WI38 (cell line): Measurements from ENCODE around the gene RBMY1J.
"Not testable (repeated sequence)": the region's sequence is repeated elsewhere in the genome, so short reads cannot be mapped to it uniquely, and the experiment has no call there.

Experiments used
- H3K4me3 ChIP-seq: 2 replicates; pipeline ENCODE4 v1.5.1; 2011; ENCODE audit warnings: low read depth, mild to moderate bottlenecking, control low read depth, low read length
- TF ChIP-seq, protein P1 (sequence below): IDR thresholded peaks from 2 replicates; pipeline ENCODE4 v1.5.1; 2012; ENCODE audit warnings: low read depth, mild to moderate bottlenecking, control low read depth, low read length

Gene RBMY1J

DNA sequence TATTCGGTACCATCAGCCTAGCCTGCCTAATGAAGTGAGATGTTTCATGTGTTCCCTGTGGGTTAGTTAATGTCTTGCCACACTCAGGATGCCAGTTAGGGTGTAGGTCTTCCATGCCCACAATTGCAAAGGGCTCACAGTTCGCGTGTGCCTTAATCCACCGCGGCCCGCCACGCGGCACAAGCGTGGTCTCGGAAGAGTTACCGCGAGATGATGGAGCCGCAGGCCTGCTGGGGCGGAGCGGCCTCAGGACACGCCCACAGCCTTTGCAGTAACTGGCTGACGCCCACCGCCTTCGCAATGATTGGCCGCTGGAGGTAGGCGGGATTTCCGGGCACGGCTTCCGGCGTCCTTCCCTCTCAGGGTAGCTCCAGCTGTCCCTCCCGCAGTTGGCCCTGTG is at the start of gene RBMY1J:
Gene RBMY1J (plus strand): TSS at position 301 of the 400 bp plus-strand sequence. CDS start 2,038 bp downstream, outside the sequence.
- not testable (repeated sequence) for H3K4me3 ChIP-seq

DNA sequence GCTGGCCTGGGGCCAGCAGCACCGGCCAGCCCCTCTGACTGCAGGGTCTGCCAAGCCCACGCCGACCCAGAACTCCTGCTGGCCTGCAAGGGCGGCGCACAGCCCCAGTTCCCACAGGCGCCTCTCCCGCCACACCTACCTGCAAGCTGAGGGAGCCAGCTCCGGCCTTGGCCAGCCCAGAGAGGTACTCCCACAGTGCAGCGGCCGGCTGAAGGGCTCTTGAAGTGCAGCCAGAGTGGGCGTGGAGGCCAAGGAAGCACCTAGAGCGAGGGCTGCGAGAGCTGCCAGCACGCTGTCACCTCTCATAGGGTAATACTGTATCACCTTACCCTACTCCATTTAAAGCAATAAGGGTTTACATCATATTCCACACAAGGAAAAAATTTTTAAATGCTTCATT is 35.8 kb upstream of the RBMY1J start:
- TF ChIP-seq, protein P1, sequence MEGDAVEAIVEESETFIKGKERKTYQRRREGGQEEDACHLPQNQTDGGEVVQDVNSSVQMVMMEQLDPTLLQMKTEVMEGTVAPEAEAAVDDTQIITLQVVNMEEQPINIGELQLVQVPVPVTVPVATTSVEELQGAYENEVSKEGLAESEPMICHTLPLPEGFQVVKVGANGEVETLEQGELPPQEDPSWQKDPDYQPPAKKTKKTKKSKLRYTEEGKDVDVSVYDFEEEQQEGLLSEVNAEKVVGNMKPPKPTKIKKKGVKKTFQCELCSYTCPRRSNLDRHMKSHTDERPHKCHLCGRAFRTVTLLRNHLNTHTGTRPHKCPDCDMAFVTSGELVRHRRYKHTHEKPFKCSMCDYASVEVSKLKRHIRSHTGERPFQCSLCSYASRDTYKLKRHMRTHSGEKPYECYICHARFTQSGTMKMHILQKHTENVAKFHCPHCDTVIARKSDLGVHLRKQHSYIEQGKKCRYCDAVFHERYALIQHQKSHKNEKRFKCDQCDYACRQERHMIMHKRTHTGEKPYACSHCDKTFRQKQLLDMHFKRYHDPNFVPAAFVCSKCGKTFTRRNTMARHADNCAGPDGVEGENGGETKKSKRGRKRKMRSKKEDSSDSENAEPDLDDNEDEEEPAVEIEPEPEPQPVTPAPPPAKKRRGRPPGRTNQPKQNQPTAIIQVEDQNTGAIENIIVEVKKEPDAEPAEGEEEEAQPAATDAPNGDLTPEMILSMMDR = no peak
- no peak overlapping the region for H3K4me3 ChIP-seq

DNA sequence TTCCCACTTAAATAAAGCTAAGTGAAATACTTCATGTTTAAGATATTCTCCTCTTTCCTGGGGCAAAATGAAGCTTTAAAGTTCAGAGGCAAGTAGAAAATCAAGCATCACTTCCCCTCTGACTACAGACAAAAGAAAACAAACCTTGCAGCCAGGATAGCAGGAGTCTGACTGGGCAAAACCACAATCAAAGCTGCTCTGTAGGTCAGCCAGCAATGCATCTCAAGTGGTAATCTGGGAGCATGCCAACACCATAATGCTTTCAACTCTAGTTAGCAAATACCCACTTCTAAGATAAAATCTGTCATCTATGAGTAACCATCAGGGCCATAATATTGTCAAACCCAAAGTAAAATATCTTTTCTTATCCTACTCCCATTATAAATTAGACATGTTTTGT is 32.6 kb upstream of the RBMY1J start:
- no peak overlapping the region for H3K4me3 ChIP-seq
- TF ChIP-seq, protein P1 = no peak

DNA sequence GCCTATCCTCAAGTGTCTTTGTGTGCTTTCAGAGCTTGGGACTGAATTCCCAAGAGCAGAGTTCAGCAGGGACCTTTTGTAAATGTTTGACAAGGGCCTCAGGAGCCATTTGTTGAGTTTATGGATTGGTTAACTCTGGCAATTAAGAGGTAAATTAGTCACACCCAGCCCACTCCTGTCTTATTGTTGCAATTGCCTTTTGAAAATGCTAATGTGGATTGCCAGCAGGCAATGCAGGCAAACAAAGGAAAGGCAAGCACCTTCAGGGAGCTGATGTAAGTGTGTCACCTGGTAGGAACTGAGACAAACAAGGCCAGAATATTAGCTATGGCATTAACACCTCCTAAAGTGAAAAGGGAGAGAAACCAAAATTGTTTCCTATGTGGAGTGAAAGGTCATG is 29.7 kb upstream of the RBMY1J start:
- TF ChIP-seq, protein P1 = no peak
- no peak overlapping the region for H3K4me3 ChIP-seq

DNA sequence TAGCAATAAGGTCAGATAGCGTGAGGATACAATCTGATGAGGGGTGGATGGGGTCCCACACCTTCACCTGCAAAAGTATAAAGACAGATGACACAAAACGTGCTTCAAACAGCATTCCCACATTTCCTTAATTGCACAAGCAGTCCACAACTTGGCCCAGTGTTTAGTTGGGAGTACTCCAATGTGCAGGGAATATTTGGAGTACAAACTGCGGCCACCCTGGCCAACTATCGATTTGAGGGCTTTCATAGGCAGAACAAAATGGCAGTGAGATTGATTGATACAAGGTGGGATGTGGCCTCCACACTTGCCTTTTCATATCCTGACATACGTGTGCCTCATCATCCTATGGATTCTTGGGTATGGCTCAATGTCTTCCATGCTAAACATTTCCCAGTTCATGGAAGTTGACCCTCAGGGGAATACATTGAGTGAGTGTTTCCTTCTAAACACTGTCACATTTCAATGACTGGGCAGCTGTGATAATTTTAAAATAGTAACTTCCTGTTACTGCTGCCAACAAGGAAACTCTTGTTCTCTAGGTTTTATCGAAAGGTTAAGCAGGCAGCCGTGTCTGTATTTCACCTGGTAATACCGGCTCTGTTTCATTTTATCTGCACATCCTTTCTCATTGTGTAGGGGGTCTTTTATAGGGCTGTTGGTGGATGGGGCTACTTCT is 41.6 kb downstream of the RBMY1J start:
- H3K4me3 ChIP-seq = not testable (repeated sequence)

DNA sequence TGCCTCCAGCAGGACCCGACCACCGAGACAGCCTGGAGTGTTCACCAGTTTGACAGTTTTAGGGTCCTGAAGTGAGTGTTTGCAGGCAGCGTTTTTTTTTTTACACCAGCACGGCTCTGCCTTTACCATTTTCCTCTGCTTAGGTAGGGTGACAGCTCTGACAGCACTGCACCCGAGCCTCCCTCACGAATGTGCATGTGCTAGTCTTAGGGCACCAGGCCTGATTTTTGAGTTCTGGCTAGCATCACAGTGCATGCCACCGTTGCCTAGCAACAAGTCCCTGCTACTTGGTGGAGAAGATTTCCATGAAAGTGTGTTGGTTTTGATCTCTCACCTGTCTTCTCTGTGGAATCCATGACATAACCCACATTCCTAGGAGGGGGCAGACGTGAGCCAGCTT is 52.3 kb downstream of the RBMY1J start:
- not testable (repeated sequence) for H3K4me3 ChIP-seq

DNA sequence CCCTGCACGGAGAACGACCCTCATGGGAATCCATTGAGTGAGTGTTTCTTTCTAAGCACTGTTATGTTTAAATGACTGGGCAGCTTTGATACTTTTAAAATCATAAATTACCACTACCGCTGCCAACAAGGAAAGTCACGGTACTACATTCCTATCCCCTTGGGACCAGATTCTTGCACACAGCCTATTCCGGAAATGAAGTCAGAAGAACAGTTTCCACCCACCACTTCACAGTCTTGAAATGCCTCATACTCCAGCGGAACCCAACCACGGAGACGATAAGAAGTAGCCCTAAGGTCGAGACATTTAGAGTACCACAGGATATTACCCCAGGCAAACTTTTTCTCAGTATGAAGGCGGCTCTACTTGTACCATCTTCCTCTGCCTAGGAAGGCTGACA is 58.8 kb downstream of the RBMY1J start:
- H3K4me3 ChIP-seq = not testable (repeated sequence)
